K562 (cell line): ENCODE results near the gene SYT1. TPM values are rescaled to one million over a fixed set of nuclear protein-coding genes. Genes with fewer than 3 reads are reported as not detected.
A peak's percentile ranks its signal among the peaks of the same experiment; 100 is the strongest.
"Not testable (repeated sequence)": the region's sequence is repeated elsewhere in the genome, so short reads cannot be mapped to it uniquely, and the experiment has no call there.

ENCODE experiments used
- ATAC-seq: fragments of 200-7000 bp; cut with Tn5 transposase; 3 replicates; pipeline ENCODE4 v1.9.1; 2020; ENCODE audit warnings: moderate library complexity
- BruUV-seq: library from RNA; stranded (reverse); fragments of 400-500 nt; replicated peaks from 2 replicates; lab custom pipeline; 2021; lab: Mats Ljungman, UMichigan
- CTCF ChIA-PET: fragments of 300-600 bp; formaldehyde crosslinking; extraction: SDS; loops from one replicate; lab custom pipeline; 2021; ENCODE audit warnings: low intra/inter-chr PET ratio; lab: Yijun Ruan, JAX
- POLR2A ChIA-PET: fragments of 300-600, 350-650 bp; sonication (Branson Sonifier 250); formaldehyde crosslinking; extraction: SDS; loops from one replicate; lab custom pipeline; 2021; ENCODE audit warnings: antibody characterized with exemption, inconsistent platforms; lab: Yijun Ruan, JAX
- DNase-seq, 4 experiments: peaks; one replicate each; pipeline versions ENCODE4 v3.0.0 to v3.0.0-alpha.2; 2011 to 2018; ENCODE audit warnings: low spot score in 3 of 4, mixed read lengths in 3 of 4; ENCODE audit errors: extremely low read depth in 1 of 4
- FAIRE-seq: peaks from 2 replicates; lab custom pipeline; 2011; peaks lifted over from hg19 to GRCh38; lab: Jason Lieb, UNC
- H2AFZ ChIP-seq: 2 replicates; pipeline ENCODE4 v1.6.0; 2011; ENCODE audit warnings: low read depth, low read length, control low read depth, inconsistent platforms
- H3K27ac ChIP-seq: fragments of 200-600 bp; 3 replicates; pipeline ENCODE4 v1.8.0; 2011; ENCODE audit warnings: low read depth, mild to moderate bottlenecking, control low read depth, inconsistent platforms, low read length, moderate library complexity, mixed read lengths; ENCODE audit errors: extremely low read depth
- H3K27me3 ChIP-seq, 2 experiments: fragments of 300-600 bp in 1 of 2; 2 replicates in 1 of 2; 3 replicates in 1 of 2; pipeline versions ENCODE4 v1.6.0 to v1.8.0; 2011; ENCODE audit warnings: inconsistent platforms in 2 of 2, low read length in 2 of 2, mild to moderate bottlenecking in 1 of 2, mixed read lengths in 1 of 2, moderate library complexity in 1 of 2; ENCODE audit not compliant: control insufficient read depth in 2 of 2, insufficient read depth in 2 of 2
- H3K36me3 ChIP-seq: fragments of 300-600 bp; 3 replicates; pipeline ENCODE4 v1.8.0; 2011; ENCODE audit warnings: mild to moderate bottlenecking, low read length, inconsistent platforms; ENCODE audit not compliant: control insufficient read depth, insufficient read depth
- H3K4me1 ChIP-seq, 2 experiments: fragments of 200-600 bp in 1 of 2; replicated peaks in 1 of 2; 2 replicates in 1 of 2; 3 replicates in 1 of 2; pipeline versions ENCODE4 v1.5.1 to v1.8.0; 2011; ENCODE audit warnings: inconsistent platforms in 2 of 2, low read length in 2 of 2, mild to moderate bottlenecking in 1 of 2, mixed read lengths in 1 of 2, moderate library complexity in 1 of 2; ENCODE audit not compliant: control insufficient read depth in 2 of 2, insufficient read depth in 2 of 2
- H3K4me2 ChIP-seq: 2 replicates; pipeline ENCODE4 v1.6.1; 2011; ENCODE audit warnings: low read length, control low read depth, inconsistent platforms, mixed read lengths; ENCODE audit not compliant: insufficient read depth
- H3K4me3 ChIP-seq: fragments of 200-600 bp; sonication (generic), shearing (Covaris generic); 2 replicates; pipeline ENCODE4 v1.5.1; 2016; ENCODE audit warnings: control low read depth, inconsistent platforms
- H3K79me2 ChIP-seq: fragments of 200-600 bp; 3 replicates; pipeline ENCODE4 v1.8.0; 2011; ENCODE audit warnings: low read length, inconsistent platforms; ENCODE audit not compliant: control insufficient read depth, insufficient read depth
- H3K9ac ChIP-seq, 2 experiments: 2 replicates each; pipeline versions ENCODE4 v1.6.0 to v1.6.1; 2011; ENCODE audit warnings: low read depth in 2 of 2, low read length in 2 of 2, control low read depth in 1 of 2, inconsistent platforms in 1 of 2, mild to moderate bottlenecking in 1 of 2, mixed read lengths in 1 of 2; ENCODE audit not compliant: insufficient read depth in 1 of 2
- H3K9me1 ChIP-seq: one replicate; pipeline ENCODE4 v1.6.0; 2011; ENCODE audit warnings: inconsistent platforms, mild to moderate bottlenecking, low read length, moderate library complexity; ENCODE audit not compliant: control insufficient read depth, insufficient read depth
- H3K9me3 ChIP-seq: replicated peaks from 2 replicates; pipeline ENCODE4 v1.5.1; 2011; ENCODE audit warnings: low read depth, low read length, inconsistent platforms; ENCODE audit not compliant: control insufficient read depth, insufficient read depth
- H4K20me1 ChIP-seq: replicated peaks from 2 replicates; pipeline ENCODE4 v1.6.1; 2011; ENCODE audit warnings: low read length, inconsistent platforms, mixed read lengths; ENCODE audit not compliant: control insufficient read depth, insufficient read depth
- ESRRA ChIP-seq: fragments of 450-650 bp; IDR thresholded peaks from 2 replicates; pipeline ENCODE4 v1.6.1; 2014; ENCODE audit warnings: low read depth, mild to moderate bottlenecking, moderate library complexity, borderline replicate concordance
- FOXA3 ChIP-seq, 2 experiments: fragments of 450-650 bp in 1 of 2; sonication (generic) in 1 of 2; formaldehyde crosslinking; IDR thresholded peaks in 1 of 2; conservative IDR thresholded peaks in 1 of 2; 2 replicates each; pipeline versions ENCODE4 v1.4.0 to v1.8.0; 2020 to 2022; ENCODE audit warnings: mild to moderate bottlenecking in 2 of 2, missing genetic modification reagents in 1 of 2
- FOXJ3 ChIP-seq: sonication (generic); formaldehyde crosslinking; IDR thresholded peaks from 2 replicates; pipeline ENCODE4 v1.4.0; 2020; ENCODE audit warnings: mild to moderate bottlenecking, missing genetic modification reagents
- HNRNPH1 ChIP-seq: fragments of 200-400 bp; formaldehyde crosslinking; optimal IDR thresholded peaks from 2 replicates; pipeline ENCODE3; 2017; ENCODE audit warnings: low read depth, mild to moderate bottlenecking, low read length, moderate library complexity
- NCOR1 ChIP-seq: fragments of 450-650 bp; IDR thresholded peaks from 2 replicates; pipeline ENCODE4 v1.6.1; 2016; ENCODE audit warnings: mild to moderate bottlenecking, moderate library complexity
- XRCC3 ChIP-seq: fragments of 450-650 bp; IDR thresholded peaks from 2 replicates; pipeline ENCODE4 v1.6.1; 2017; ENCODE audit warnings: mild to moderate bottlenecking, moderate library complexity
- ZBTB1 ChIP-seq: sonication (generic); formaldehyde crosslinking; IDR thresholded peaks from 2 replicates; pipeline ENCODE4 v1.8.1; 2023; ENCODE audit warnings: missing genetic modification reagents, low read depth, mild to moderate bottlenecking, borderline replicate concordance
- ZSCAN29 ChIP-seq: fragments of 450-650 bp; IDR thresholded peaks from 2 replicates; pipeline ENCODE4 v1.6.1; 2017
- WGBS: fragments of 100-300 bp; shearing (Covaris generic); methylation state at CpG from one replicate; pipeline ENCODE4 v1.1.6; 2016; ENCODE audit warnings: low coverage, mixed read lengths; ENCODE audit not compliant: insufficient coverage; ENCODE audit errors: missing lambda C conversion rate; 5-methylcytosine and 5-hydroxymethylcytosine counted together
- in situ Hi-C: fragments of 300-500 bp; cut with MboI; formaldehyde crosslinking; loops from 4 replicates; pipeline ENCODE4 v1.15.0; 2018; ENCODE audit warnings: inconsistent platforms, mixed read lengths
- intact Hi-C: fragments of 100-400 bp; cut with micrococcal nuclease; formaldehyde crosslinking; loops from 2 replicates; pipeline ENCODE4 v1.14.2; 2022
- polyA plus RNA-seq, 8 experiments: library from polyadenylated mRNA; depleted of rRNA in 4 of 8; stranded (reverse) in 5 of 8; unstranded in 3 of 8; fragments of >200 nt; fragmentation: Nextera tagmentation in 2 of 8; fragmentation: Illumina TruSeq in 1 of 8; extraction: Ambion mirVana in 2 of 8; extraction: Trizol in 1 of 8; gene quantifications; 2 replicates each; pipeline versions ENCODE4 v1.2.1 to v1.2.3, GENCODE V29; 2011 to 2014; ENCODE audit warnings: inconsistent platforms in 1 of 8, missing spikeins in 1 of 8
- total RNA-seq, 7 experiments: library from RNA; depleted of rRNA in 6 of 7; stranded (reverse); fragments of >200 nt in 6 of 7; fragmentation: Illumina TruSeq in 2 of 7; extraction: Trizol in 2 of 7; gene quantifications; 2 replicates each; pipeline versions ENCODE4 v1.2.1 to v1.2.3, GENCODE V29; 2011 to 2021; ENCODE audit warnings: low replicate concordance in 1 of 7
- TF ChIP-seq, protein P1 (sequence below), 2 experiments: fragments of 450-650 bp; IDR thresholded peaks; 2 replicates each; pipeline ENCODE4 v1.6.1; 2018; ENCODE audit warnings: mild to moderate bottlenecking in 2 of 2, low read depth in 1 of 2; ENCODE audit not compliant: partially characterized antibody in 2 of 2

The SYT1 gene
- total and polyA plus RNA-seq, 9 of the 15 experiments (the other 6 are each of a cell fraction or from before 2014, with no cell fraction given): 0.03 to 0.13 (median 0.07) TPM; not detected in 4

GRCh38 chr12:79045149-79045703 lies 180.7 kb downstream of the SYT1 start:
- peak in 1 of 2 experiments; percentile 62; a peak in 2 of 4 replicates for TF ChIP-seq FOXA3 (CRISPR knock-in tag; conservative IDR thresholded peaks at IDR 0.05 in 1 of 2, IDR thresholded peaks at IDR 0.05 in 1 of 2)
- BruUV-seq, H2AFZ ChIP-seq, intact Hi-C loops, H3K4me1 ChIP-seq, H3K79me2 ChIP-seq, ATAC-seq, FAIRE-seq, H3K27me3 ChIP-seq, H3K9me3 ChIP-seq, H3K4me2 ChIP-seq, H3K27ac ChIP-seq, in situ Hi-C loops, POLR2A ChIA-PET, H3K9ac ChIP-seq, H4K20me1 ChIP-seq, H3K9me1 ChIP-seq, H3K4me3 ChIP-seq, H3K36me3 ChIP-seq, CTCF ChIA-PET, DNase-seq: not testable (repeated sequence)
- 6% methylated on average over 21 of the region's 32 CpGs for WGBS

GRCh38 chr12:79046021-79046420 lies 181.4 kb downstream of the SYT1 start:
- WGBS: 0% methylated on average over 1 of the region's 1 CpG
- no peak for DNase-seq
- no TSS peak for BruUV-seq
- Histone ChIP-seq H3K4me2 (no peak overlapping the region), H3K27ac (no peak overlapping the region), H3K79me2 (no peaks in the 10 kb centered on the region), H3K4me3 (no peak overlapping the region), H3K9me1 (no peaks in the 10 kb centered on the region), H3K9ac (no peak overlapping the region), H3K27me3 (no peaks in the 10 kb centered on the region), H3K4me1 (no peaks in the 10 kb centered on the region), H2AFZ (no peak overlapping the region), H3K36me3 (no peaks in the 10 kb centered on the region), H4K20me1 (no peaks in the 10 kb centered on the region), H3K9me3 (no peaks in the 10 kb centered on the region)
- ChIA-PET CTCF (no interaction called here), POLR2A (no interaction called here)
- FAIRE-seq: no peak
- in situ Hi-C loops: no loop called here
- no peak for ATAC-seq
- intact Hi-C loops: loop anchor here (2.0 kb wide), 1 partner anchor 37 kb away; no protein-coding TSS in a partner anchor
- no peak for TF ChIP-seq FOXJ3 (CRISPR knock-in tag)
- TF ChIP-seq ZBTB1 (CRISPR knock-in tag): no peak
- TF ChIP-seq, protein P1, sequence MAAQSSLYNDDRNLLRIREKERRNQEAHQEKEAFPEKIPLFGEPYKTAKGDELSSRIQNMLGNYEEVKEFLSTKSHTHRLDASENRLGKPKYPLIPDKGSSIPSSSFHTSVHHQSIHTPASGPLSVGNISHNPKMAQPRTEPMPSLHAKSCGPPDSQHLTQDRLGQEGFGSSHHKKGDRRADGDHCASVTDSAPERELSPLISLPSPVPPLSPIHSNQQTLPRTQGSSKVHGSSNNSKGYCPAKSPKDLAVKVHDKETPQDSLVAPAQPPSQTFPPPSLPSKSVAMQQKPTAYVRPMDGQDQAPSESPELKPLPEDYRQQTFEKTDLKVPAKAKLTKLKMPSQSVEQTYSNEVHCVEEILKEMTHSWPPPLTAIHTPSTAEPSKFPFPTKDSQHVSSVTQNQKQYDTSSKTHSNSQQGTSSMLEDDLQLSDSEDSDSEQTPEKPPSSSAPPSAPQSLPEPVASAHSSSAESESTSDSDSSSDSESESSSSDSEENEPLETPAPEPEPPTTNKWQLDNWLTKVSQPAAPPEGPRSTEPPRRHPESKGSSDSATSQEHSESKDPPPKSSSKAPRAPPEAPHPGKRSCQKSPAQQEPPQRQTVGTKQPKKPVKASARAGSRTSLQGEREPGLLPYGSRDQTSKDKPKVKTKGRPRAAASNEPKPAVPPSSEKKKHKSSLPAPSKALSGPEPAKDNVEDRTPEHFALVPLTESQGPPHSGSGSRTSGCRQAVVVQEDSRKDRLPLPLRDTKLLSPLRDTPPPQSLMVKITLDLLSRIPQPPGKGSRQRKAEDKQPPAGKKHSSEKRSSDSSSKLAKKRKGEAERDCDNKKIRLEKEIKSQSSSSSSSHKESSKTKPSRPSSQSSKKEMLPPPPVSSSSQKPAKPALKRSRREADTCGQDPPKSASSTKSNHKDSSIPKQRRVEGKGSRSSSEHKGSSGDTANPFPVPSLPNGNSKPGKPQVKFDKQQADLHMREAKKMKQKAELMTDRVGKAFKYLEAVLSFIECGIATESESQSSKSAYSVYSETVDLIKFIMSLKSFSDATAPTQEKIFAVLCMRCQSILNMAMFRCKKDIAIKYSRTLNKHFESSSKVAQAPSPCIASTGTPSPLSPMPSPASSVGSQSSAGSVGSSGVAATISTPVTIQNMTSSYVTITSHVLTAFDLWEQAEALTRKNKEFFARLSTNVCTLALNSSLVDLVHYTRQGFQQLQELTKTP (IDR thresholded peaks at IDR 0.05; ENCODE audit: low read depth in 1 of 2, partially characterized antibody in 2 of 2): no peak
- TF ChIP-seq ESRRA: no peak
- TF ChIP-seq HNRNPH1: no peak
- TF ChIP-seq ZSCAN29: no peak
- TF ChIP-seq XRCC3: no peak
- TF ChIP-seq NCOR1: no peak
